NCI-H82 treated with DMSO at 0.1 percent for 48 hours (cell line): ENCODE measurements around the gene AHCYL1.
"Not testable (repeated sequence)": the region's sequence is repeated elsewhere in the genome, so short reads cannot be mapped to it uniquely, and the experiment has no call there.

Experiments used
- DNase-seq: peaks from one replicate; lab custom pipeline; 2025; ENCODE audit not compliant: unreplicated experiment; lab: John Stamatoyannopoulos, UW

Gene AHCYL1

GRCh38 chr1:109996476-109996875 is 11.9 kb downstream of the AHCYL1 start:
- no peak for DNase-seq

DNA sequence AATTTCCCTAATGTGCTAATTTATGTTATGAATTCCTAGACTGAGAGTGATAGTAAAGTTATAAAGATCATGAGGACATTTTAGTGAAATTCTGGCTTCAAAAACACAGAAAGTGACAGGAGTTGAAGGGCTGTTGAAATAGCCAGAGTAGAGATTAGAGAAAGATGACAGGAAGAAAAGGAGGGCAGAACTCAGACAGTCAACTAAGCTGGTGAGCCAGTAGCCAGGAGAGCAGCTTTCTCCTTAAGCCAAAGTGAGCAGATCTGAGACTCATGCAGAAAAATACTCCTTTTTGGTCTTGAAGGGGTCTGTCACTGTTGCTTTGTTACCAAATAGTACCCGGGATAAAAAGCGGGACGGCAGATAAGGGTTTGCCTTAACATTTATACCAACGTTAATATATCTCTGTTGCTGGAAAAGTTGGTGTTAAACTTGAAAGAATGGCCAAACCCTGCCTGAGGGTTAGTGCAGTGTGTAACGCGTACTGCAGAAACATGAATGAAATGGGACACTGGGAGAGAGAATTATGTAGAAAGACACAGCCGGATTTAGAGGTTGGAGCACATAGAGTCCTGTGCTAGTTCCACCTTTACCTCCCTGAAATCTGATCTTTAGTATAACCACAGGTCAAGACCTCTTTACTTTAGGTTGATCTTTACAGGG is 12.8 kb downstream of the AHCYL1 start:
- no peak for DNase-seq

GRCh38 chr1:109997867-109998229 is 13.3 kb downstream of the AHCYL1 start:
- DNase-seq = no peak

- no peak for DNase-seq
Observed at GRCh38 chr1:110002695-110003094, 18.1 kb downstream of the AHCYL1 start.

GRCh38 chr1:110003747-110004428 is 19.3 kb downstream of the AHCYL1 start:
- DNase-seq = peak; percentile 83

DNA sequence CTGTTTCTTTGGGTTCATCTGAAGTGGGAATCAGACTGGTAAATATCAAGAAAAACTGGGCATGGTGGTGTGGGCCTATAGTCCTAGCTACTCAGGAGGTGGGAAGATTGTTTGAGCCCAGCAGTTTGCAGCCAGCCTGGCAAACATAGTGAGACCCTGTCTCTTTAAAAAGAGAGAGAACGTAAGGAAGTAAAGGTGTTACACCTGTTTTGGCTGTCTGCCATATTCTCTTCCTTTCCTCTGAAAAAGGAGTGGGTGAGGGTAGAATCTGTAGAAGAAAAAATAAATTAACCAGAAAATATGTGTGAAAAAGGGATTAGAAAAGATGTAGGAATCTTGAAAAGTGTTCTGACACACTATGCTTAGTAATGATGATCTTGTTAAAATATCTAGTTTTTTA is 20.0 kb downstream of the AHCYL1 start:
- DNase-seq = no peak

- no peak for DNase-seq
Observed at GRCh38 chr1:110005971-110006370, 21.4 kb downstream of the AHCYL1 start.

GRCh38 chr1:110006516-110006915 is 22.0 kb downstream of the AHCYL1 start:
- no peak for DNase-seq

DNA sequence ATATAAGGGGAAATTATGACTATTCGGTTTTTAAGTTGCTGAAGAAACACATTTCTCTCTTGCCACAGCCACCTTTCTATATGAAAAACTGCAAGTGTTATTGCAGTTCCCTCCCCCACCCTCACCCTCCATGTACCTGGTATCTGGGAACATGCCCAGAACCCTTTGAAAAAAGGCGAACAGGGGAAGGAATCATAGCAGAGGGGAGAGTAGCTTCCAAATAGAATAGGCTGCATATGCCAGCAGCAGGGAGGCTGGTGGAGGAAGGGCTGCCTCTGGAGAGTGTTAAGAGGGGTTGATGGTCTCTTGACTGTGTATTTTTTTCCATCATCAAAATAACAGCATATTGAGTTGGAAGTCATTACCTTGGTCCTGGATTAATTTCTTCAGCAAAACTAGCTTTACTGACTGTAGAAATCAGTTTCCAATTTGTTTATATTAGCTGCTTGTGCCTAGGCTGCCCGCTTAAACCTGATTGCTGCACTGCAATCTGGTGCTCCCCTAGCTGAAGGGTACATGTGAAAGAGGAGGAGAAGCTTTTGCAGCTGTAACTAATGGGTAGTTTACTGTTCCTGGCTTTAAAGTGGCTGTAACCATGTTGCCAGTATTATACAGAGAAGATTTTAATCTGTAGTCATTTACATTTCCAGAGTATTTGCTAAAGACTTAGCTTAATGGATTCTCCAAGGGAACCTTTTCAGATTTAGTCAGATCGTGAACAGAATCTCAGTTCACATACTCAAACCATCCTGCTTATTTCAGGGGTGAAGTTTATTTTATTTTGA is 22.7 kb downstream of the AHCYL1 start:
- DNase-seq = no peak

DNA sequence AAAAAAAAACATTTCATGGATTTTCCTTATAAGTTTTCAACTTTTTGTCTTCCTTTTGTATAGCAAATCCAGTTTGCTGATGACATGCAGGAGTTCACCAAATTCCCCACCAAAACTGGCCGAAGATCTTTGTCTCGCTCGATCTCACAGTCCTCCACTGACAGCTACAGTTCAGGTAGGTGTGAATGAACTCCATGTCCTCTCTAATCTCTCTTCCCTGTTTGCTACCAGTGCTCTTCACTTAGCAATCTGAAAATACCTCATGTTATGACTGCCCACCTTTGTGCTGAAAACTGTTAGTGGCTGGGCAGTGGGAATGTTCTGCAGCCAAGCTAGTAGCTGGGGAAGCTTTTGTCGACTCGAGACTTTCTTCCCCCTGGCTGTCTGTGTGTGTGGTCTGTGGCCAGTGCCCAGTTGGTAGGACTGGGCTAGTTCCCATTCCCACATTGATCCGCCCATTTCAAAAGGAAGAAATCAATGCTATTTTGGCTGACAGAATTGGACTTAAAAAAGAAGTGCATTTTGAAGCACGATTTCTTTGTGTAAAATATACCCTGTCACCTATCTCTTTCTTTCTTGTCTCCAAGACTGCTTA is 24.5 kb downstream of the AHCYL1 start:
- no peak for DNase-seq

DNA sequence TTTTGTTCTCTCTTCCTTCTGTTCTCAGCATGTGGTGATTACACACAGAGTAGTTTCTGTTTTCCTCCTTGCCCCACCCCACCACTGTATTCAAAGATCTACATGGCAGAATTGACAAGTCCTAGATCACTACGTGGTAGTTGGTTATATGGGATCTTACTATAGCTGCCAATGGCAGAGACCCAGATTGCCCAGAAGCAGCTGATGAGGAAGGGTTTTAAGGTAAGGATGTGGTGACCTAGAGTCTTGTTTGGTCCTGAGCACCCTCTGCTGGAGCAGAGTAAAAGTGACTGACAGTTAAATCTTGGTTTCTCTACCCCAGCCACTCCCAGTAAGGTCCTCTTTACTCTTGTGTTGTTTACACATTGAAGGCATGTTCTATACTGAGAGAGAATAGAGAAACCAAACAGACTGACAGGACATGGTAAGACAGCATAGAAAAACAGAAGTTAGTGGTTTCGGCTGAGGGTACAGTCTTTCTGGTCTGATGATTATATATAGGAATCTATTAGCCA is 27.0 kb downstream of the AHCYL1 start:
- no peak for DNase-seq

DNA sequence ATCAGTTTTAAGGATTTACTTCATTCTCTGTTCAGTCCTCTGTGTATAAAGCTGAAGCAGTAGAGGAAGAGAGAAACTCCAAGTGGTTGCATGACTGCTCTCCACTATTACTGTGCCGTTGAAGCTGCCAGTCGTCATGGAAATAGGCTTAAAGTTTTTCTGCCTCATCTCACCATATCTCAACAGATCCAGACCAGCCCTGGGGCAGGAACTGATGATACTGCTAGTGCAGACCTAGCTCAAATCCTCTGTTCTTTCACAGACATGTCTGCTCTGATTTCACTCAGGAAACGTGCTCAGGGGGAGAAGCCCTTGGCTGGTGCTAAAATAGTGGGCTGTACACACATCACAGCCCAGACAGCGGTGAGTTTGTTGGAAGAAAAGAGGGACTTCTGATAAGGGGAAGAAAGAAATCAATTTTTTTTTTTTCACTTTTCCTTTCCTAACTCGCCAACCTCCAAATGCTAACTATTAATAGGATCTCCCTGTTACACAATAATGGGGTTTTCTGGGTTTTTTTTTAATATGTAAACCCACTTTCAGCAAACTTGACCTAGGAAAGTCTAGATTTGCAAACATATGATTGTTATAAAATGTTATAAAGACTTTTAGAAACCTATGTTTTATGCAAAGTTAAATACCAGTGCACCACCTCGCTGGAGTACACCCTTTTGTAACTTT is 27.7 kb downstream of the AHCYL1 start:
- no peak for DNase-seq

- DNase-seq = no peak
Observed at GRCh38 chr1:110017792-110018191, 33.2 kb downstream of the AHCYL1 start.

DNA sequence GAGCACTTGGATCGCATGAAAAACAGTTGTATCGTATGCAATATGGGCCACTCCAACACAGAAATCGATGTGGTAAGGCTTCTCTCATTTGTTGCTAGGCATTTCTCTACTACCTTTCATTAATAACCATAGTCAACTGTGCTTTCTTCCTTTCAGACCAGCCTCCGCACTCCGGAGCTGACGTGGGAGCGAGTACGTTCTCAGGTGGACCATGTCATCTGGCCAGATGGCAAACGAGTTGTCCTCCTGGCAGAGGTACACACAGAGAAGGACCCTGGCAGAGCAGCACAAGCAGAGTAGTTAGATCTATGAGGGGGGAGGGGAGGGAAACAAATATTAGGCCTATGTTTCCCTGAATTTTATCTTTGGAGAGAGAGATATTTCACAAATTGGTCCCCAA is 33.8 kb downstream of the AHCYL1 start:
- DNase-seq = no peak

- DNase-seq = no peak
Observed at GRCh38 chr1:110019770-110020169, 35.2 kb downstream of the AHCYL1 start.

DNA sequence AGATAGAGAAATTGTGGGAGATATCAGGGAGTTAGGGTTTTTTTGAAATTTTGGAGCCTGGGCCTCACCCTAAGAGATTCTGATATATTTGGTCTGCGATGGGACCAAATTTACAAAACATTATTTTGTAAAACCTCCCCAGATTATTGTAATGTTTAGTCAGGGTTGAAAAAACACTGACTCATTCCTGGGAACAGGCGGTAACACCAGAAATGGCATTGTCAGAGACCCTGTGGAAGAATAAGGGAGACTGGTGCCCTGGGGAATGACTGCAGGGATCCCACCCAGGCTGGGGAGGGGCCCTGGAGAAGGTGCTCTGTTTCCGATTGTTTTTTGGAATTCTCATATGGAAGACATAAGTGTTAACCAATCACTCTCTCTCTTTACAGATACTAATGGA is 36.7 kb downstream of the AHCYL1 start:
- no peak for DNase-seq

DNA sequence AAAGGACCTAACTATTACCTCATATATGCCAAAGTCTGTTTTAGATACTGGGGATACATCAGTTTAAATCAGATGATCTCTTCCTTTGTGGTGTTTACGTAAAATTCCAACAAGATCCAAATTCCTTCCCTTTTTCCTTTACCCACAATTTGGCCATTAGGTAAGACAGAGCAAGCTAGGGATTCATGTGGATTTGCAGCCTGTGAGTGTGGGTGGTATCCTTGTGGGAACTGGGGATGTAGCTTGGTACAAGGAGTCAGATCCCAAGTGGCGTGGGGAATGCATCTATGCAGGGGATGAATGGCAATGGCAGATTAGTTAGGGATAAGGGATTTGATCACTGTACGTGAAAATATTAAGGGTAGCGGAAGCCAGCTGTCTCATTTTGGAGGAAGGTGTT is 40.0 kb downstream of the AHCYL1 start:
- DNase-seq = no peak

GRCh38 chr1:110030687-110031086 is 46.1 kb downstream of the AHCYL1 start:
- not testable (repeated sequence) for DNase-seq

DNA sequence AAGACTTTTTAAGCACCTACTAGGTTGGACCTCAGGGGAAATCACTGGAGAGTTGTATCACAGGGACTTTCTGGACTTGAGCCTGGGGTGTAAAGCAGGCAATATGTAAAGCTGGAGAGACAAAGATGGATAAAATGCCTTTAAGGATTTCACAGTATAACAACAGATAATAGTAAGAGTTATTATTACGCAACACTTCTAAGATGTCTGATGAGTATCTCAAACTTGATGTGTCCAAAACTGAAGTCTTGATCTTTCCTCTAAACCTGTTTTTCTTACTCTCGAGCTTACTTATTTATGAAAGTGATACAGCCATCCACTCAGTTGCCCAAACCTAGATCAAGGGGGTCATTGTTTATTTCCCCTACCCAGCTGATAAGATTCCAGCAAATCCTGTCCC is 47.8 kb downstream of the AHCYL1 start:
- DNase-seq = no peak

DNA sequence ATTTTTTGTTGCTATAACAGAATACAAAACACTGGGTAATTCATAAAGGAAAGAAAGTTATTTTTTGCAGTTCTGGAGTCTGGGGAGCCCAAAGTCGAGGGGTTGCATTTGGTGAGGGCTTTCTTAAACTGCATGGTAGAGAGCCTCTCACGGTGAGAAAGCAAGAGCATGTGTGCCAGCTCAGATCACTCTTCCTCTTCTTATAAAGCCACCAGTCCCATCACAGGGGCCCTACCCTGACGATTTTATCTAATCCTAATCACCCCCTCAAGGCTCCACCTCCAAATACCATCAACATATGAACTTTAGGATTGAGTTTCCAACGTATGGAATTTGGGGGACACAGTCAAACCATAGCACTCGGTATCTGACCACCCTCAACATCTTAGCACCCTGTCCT is 48.9 kb downstream of the AHCYL1 start:
- DNase-seq = no peak

DNA sequence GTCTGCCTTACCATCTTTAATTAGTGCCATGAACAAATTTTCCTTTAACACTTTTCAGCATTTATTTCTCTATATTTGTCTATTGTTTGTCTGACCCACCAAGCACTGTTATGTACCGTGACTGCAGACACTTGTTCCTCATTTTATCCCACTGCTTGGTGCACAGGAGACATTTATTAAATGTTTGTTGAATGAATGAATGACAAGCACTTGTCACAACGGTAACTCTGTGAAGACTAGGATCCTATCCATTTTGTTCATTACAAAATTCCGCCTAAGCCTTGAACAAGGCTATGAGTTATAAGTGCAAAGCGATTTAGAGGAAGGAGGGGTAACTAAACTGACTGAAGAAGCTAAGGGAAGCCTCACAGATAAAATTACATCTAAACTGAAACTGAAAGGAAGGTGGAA is 49.5 kb downstream of the AHCYL1 start:
- DNase-seq = no peak
